Activated naive CD4-positive, alpha-beta T cell treated with anti-CD3 and anti-CD28 coated beads for 36 hours (primary cell): ENCODE measurements around the gene TRPM7. TPM values are rescaled to one million over a fixed set of nuclear protein-coding genes. Genes with fewer than 3 reads are reported as not detected.

Experiments
- total RNA-seq, 2 experiments: library from RNA; stranded (reverse); gene quantifications; one replicate each; pipeline ENCODE4 v1.2.3, GENCODE V29; 2021

TRPM7 gene
- total RNA-seq, 2 experiments from 2014 or later: 31.1 to 32.7 TPM

Other genes starting within 250 kb of the TRPM7 start
- gene USP50, start 140.1 kb downstream of the TRPM7 start, total RNA-seq: not detected
- 10 to 100 TPM; 37.7 to 41.6 TPM for gene SPPL2A, start 78.9 kb upstream of the TRPM7 start, total RNA-seq
- gene AP4E1, start 221.9 kb upstream of the TRPM7 start, total RNA-seq: 1 to 10 TPM; 6.8 to 9.4 TPM